Psoas muscle (tissue), 8 donors: ENCODE data around the gene GRID1. TPM values are rescaled to one million over a fixed set of nuclear protein-coding genes. Genes with fewer than 3 reads are reported as not detected.

Experiments used
- ATAC-seq, 4 donors: fragments of 200-7000 bp; cut with Tn5 transposase; one replicate each; pipeline ENCODE4 v1.9.1; 2020; ENCODE audit warnings: moderate library complexity in 3 of 4, mild to moderate bottlenecking in 2 of 4
- DNase-seq, 2 donors: peaks; one replicate each; pipeline ENCODE4 v3.0.0-alpha.2; 2020
- H3K27ac ChIP-seq: fragments of 200-600 bp; one replicate; pipeline ENCODE4 v1.8.0; 2022
- H3K27me3 ChIP-seq, 3 donors: fragments of 200-600 bp in 1 of 3; one replicate each; pipeline versions ENCODE4 v1.6.1 to v1.8.0; 2013 to 2022; ENCODE audit warnings: low read length in 2 of 3, mild to moderate bottlenecking in 2 of 3, moderate library complexity in 1 of 3; ENCODE audit not compliant: insufficient read depth in 3 of 3
- H3K36me3 ChIP-seq, 2 donors: fragments of 200-600 bp in 1 of 2; one replicate each; pipeline versions ENCODE4 v1.6.1 to v1.8.0; 2013 to 2022; ENCODE audit warnings: low read depth in 1 of 2, mild to moderate bottlenecking in 1 of 2, moderate library complexity in 1 of 2; ENCODE audit not compliant: insufficient read depth in 1 of 2
- H3K4me1 ChIP-seq: fragments of 200-600 bp; one replicate; pipeline ENCODE4 v1.8.0; 2022
- H3K4me3 ChIP-seq: fragments of 200-600 bp; one replicate; pipeline ENCODE4 v1.8.0; 2022; ENCODE audit warnings: mild to moderate bottlenecking
- H3K9me3 ChIP-seq: fragments of 200-600 bp; one replicate; pipeline ENCODE4 v1.8.0; 2022
- WGBS, 3 donors: extraction: QIAGEN DNeasy Blood & Tissue Kit; methylation state at CpG; one replicate each; pipeline versions ENCODE4 v1.1.6 to v1.1.7; 2013; 5-methylcytosine and 5-hydroxymethylcytosine counted together
- intact Hi-C, 2 donors: fragments of 100-400 bp; cut with DNase I; formaldehyde crosslinking; loops; one replicate each; pipeline versions ENCODE4 v1.11.0 to v1.14.2; 2022
- polyA plus RNA-seq, 3 donors: library from polyadenylated mRNA; stranded (reverse); fragments of 200-250 nt; gene quantifications; one replicate each; pipeline ENCODE4 v1.2.3, GENCODE V29; 2013
- total RNA-seq, 4 donors: library from RNA; stranded (reverse); fragmentation: NEBNext Ultra II Directional in 2 of 4; extraction: Animal tissue kit (Norgen Biotek cat#: 25700) in 2 of 4; gene quantifications; one replicate each; pipeline versions ENCODE4 v1.2.1 to v1.2.4, GENCODE V29; 2021 to 2023
- TF ChIP-seq, protein P1 (sequence below): fragments of 200-600 bp; IDR thresholded peaks from one replicate; pipeline ENCODE4 v1.8.0; 2022; ENCODE audit warnings: antibody characterized with exemption
- donor health status: healthy with polysubstance abuse.
- donor health status: DM: no; HTN: no; CAD: no; lungs with moderate emphysema.
- donor health status: Bipolar disorder and iron deficiency.
- donor health status: healthy.
- donor health status: DM: yes; HTN: yes; CAD: no.
- donor health status: DM: no; HTN: no; CAD: no.
- donor health status: DM: no; HTN: no; CAD: no.
- donor health status: DM: yes; HTN: yes; CAD: no.

Gene GRID1
- total and polyA plus RNA-seq, 7 donors: 0.17 to 0.56 (median 0.24) TPM

DNA sequence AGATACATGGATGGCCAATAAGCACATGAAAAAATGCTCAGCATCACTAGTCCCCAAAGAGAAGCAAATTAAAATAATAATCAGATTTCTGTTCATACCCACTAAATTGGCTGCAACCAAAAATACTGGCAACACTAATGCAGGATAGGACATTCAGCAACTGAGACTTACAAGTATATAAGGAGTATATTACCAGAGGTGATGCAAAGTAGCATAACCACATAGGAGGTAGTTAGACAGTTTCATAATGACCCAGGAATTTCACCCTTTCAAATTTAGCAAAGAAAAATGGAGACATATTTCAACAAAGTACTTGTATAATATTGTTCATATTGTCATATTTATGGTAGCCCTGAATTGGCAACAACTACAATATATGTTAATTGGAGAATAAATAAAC lies 727.8 kb downstream of the GRID1 start:
- intact Hi-C loops: no loop called here
- no peaks in the 10 kb centered on the region for H3K36me3 ChIP-seq
- no peak overlapping the region for H3K4me3 ChIP-seq
- ATAC-seq (no peak), DNase-seq (no peak)
- H3K4me1 ChIP-seq: no peaks in the 10 kb centered on the region
- H3K27me3 ChIP-seq: no peaks in the 10 kb centered on the region
- H3K27ac ChIP-seq: no peak overlapping the region
- H3K9me3 ChIP-seq: no peaks in the 10 kb centered on the region
- TF ChIP-seq, protein P1, sequence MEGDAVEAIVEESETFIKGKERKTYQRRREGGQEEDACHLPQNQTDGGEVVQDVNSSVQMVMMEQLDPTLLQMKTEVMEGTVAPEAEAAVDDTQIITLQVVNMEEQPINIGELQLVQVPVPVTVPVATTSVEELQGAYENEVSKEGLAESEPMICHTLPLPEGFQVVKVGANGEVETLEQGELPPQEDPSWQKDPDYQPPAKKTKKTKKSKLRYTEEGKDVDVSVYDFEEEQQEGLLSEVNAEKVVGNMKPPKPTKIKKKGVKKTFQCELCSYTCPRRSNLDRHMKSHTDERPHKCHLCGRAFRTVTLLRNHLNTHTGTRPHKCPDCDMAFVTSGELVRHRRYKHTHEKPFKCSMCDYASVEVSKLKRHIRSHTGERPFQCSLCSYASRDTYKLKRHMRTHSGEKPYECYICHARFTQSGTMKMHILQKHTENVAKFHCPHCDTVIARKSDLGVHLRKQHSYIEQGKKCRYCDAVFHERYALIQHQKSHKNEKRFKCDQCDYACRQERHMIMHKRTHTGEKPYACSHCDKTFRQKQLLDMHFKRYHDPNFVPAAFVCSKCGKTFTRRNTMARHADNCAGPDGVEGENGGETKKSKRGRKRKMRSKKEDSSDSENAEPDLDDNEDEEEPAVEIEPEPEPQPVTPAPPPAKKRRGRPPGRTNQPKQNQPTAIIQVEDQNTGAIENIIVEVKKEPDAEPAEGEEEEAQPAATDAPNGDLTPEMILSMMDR: no peak

DNA sequence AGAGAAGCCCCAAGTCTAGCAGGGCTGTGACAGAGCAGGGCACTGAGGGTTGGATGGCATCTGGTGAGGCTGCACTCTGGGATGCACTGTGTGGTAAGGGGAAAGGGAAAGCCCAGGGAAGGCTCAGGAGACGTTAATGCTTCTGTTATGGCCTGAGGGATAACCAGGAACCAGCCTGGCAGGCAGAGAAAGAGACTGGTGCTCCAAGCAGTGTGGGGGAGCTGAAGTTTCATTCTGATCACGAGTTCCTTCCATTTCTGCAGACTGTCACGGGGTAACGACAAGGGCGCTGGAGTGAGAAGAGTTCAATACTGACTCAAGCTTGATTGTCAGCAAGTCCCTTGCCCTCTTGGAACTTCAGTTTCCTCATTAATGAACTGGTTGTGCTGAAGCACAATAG lies 730.9 kb downstream of the GRID1 start:
- WGBS, 3 donors: 72 to 84% (median 79%) methylated on average over 5 of the region's 5 CpGs
- no peak overlapping the region for H3K4me3 ChIP-seq
- ATAC-seq: no peak

DNA sequence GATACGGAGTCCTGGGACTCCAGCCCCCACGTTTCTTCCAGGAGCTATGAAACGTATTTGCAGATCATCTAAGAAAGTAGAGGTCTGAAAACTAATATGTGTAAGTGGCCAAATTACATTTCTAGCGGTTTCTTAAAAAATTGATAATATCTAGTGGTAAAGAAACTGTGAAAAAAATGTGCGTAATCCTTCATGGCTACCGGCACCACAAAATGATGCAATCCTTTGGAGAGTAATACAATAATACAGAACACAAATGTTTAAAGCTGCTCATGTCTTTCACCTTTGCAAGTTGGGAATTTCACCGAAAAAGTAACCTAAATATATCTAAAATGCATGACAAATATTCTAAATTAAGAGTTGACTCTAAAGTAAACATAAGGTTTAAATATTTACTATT lies 742.1 kb downstream of the GRID1 start:
- Histone ChIP-seq H3K27ac (no peak overlapping the region), H3K4me3 (no peak overlapping the region), H3K36me3 (no peaks in the 10 kb centered on the region), H3K9me3 (no peaks in the 10 kb centered on the region), H3K4me1 (no peaks in the 10 kb centered on the region), H3K27me3 (no peaks in the 10 kb centered on the region)
- 67 to 76% (median 71%) methylated on average over 7 of the region's 7 CpGs for WGBS, 3 donors
- intact Hi-C loops: no loop called here
- DNase-seq (no peak), ATAC-seq (no peak)
- TF ChIP-seq, protein P1: no peak

More for the DNA sequence above, 730.9 kb downstream of the GRID1 start:
- no peaks in the 10 kb centered on the region for H3K9me3 ChIP-seq
- no peak for DNase-seq
- intact Hi-C loops: no loop called here
- no peaks in the 10 kb centered on the region for H3K4me1 ChIP-seq
- H3K36me3 ChIP-seq: no peaks in the 10 kb centered on the region
- H3K27me3 ChIP-seq: no peaks in the 10 kb centered on the region
- no peak overlapping the region for H3K27ac ChIP-seq
- TF ChIP-seq, protein P1: no peak

DNA sequence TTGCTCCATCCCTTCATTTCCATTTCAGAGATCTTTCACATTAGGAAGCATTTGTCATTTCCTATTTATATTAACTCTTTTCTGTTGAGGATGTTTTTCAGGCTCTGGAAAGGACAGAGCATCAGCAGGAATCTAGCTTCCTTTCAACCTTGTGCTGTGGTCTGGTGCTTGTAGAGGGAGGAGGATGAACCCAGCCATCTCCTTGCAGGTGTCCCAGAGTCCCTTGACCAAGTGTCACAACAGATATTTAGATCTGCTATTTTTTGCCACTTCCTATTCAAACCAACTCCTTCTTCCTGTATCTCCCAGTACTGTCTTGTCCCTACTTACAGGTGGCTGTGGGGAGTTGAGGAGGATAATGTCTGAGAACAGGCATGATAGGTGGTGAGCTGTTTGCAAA lies 742.8 kb downstream of the GRID1 start:
- no peaks in the 10 kb centered on the region for H3K36me3 ChIP-seq
- intact Hi-C loops: no loop called here
- DNase-seq: no peak
- no peak overlapping the region for H3K4me3 ChIP-seq
- no peak for ATAC-seq
- H3K27me3 ChIP-seq: no peaks in the 10 kb centered on the region
- TF ChIP-seq, protein P1: no peak
- no peaks in the 10 kb centered on the region for H3K4me1 ChIP-seq
- no peaks in the 10 kb centered on the region for H3K9me3 ChIP-seq
- no peak overlapping the region for H3K27ac ChIP-seq

DNA sequence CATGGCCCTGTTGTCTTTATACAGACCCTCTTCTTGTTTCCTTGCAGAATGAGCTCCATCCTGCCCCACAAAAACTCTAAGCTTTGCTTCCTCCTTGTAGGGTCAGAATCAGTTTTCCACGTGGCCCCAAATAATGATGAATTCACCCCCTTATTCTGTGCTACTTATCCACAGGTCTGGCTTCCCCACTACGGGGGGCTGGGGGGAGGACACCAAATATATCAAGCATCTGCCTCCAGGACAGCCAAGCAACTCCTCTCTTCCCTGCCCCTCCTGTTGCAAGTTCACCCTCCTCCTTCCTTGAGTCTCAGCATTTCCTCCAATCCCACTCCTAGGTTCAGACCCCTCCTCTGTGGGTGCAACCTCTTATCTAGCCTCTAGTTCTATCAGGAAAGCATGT lies 743.3 kb downstream of the GRID1 start:
- TF ChIP-seq, protein P1: no peak
- intact Hi-C loops: no loop called here
- Histone ChIP-seq H3K9me3 (no peaks in the 10 kb centered on the region), H3K27ac (no peak overlapping the region), H3K36me3 (no peaks in the 10 kb centered on the region), H3K27me3 (no peaks in the 10 kb centered on the region), H3K4me3 (no peak overlapping the region), H3K4me1 (no peaks in the 10 kb centered on the region)
- 63 to 69% (median 63%) methylated on average over 2 of the region's 2 CpGs for WGBS, 3 donors
- ATAC-seq: no peak
- DNase-seq: no peak
